G401.6 (cell line): ENCODE measurements around the gene PRAMEF14.
"Not testable (repeated sequence)": the region's sequence is repeated elsewhere in the genome, so short reads cannot be mapped to it uniquely, and the experiment has no call there.

Experiments
- FAIRE-seq: peaks from 2 replicates; lab custom pipeline; 2012; peaks lifted over from hg19 to GRCh38; lab: Jason Lieb, UNC

The PRAMEF14 gene, protein sequence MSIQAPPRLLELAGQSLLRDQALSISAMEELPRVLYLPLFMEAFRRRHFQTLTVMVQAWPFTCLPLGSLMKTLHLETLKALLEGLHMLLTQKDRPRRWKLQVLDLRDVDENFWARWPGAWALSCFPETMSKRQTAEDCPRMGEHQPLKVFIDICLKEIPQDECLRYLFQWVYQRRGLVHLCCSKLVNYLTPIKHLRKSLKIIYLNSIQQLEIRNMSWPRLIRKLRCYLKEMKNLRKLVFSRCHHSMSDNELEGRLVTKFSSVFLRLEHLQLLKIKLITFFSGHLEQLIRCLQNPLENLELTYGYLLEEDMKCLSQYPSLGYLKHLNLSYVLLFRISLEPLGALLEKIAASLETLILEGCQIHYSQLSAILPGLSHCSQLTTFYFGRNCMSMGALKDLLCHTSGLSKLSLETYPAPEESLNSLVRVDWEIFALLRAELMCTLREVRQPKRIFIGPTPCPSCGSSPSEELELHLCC

DNA sequence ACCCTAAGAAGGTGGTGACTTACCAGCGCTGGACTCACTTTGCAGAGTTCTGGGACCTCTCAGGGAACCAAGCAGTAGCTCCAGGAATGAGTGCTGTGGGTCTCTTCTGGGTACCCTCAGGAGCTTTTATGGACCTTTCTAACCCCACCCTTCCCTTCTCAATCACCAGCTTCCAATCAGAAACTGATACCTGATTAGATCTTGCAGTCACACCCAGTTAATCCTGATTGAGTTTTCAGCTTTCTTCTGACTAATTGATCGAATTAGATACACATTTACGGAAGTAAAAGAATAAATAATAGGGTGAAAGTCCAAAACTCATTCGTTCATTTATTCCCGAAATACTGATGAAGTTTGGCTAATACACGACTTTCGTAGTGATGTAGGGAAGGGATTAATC, at the start of gene PRAMEF14:
Gene PRAMEF14 (minus strand): TSS at position 101 of the 400 bp plus-strand sequence. CDS start 1,820 bp downstream, outside the sequence.
- not testable (repeated sequence) for FAIRE-seq

DNA sequence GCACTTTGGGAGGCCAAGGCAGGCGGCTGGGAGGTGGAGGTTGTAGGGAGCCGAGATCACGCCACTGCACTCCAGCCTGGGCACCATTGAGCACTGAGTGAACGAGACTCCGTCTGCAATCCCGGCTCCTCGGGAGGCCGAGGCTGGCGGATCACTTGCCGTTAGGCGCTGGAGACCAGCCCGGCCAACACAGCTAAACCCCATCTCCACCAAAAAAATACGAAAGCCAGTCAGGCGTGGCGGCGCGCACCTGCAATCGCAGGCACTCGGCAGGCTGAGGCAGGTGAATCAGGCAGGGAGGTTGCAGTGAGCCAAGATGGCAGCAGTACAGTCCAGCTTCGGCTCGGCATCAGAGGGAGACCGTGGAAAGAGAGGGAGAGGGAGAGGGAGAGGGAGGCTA, 48.4 kb upstream of the PRAMEF14 start:
- FAIRE-seq, result not testable (repeated sequence)

DNA sequence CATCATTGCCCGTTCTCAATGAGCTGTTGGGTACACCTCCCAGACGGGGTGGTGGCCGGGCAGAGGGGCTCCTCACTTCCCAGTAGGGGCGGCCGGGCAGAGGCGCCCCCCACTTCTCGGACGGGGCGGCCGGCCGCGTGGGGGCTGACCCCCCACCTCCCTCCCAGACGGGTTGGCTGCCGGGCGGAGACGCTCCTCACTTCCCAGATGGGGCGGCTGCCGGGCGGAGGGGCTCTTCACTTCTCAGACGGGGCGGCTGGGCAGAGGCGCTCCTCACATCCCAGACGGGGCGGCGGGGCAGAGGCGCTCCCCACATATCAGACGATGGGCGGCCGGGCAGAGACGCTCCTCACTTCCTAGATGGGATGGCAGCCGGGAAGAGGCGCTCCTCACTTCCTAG, 47.8 kb upstream of the PRAMEF14 start:
- not testable (repeated sequence) for FAIRE-seq

DNA sequence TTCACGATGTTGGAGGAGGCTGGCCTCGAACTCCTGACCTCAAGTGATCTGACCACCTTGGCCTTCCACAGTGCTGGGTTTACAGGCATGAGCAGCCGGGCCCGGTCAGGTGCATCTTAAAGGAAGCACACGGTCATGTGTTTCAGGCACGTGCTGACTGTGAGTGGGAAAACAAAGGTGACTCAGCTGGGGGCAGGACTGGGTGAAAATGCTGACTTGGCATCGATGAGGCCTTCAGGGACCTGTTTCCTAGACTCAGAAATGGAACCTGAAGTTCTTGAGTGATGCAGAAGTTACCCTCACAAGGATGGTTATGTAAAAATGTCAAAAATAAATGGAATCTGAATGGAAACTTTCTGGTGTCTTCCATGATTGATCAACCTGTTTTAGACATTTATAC, 46.1 kb upstream of the PRAMEF14 start:
- not testable (repeated sequence) for FAIRE-seq

DNA sequence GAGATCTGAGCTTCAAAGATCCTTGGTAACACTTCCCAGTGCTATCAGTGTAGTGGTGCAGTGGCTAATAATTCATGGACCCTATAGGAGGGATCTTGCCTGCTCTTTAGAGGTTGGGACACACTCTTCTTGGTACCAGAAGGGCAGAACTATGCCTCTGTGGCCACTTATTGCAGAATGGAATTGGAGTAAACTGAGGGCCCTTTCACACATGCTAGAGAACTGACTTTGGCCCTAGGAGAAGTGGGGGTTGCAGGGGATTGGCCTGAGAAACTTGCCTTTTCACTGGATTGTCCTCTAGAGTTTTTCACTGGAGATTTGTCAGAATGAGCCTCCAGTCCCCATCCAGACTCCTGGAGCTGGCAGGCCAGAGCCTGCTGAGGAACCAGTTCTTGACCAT, 42.4 kb upstream of the PRAMEF14 start, which contains the start of gene PRAMEF17:
Gene PRAMEF17 (plus strand): TSS at position 301 of the 400 bp plus-strand sequence. CDS start 26 bp downstream, at position 327.
- FAIRE-seq, result not testable (repeated sequence)

DNA sequence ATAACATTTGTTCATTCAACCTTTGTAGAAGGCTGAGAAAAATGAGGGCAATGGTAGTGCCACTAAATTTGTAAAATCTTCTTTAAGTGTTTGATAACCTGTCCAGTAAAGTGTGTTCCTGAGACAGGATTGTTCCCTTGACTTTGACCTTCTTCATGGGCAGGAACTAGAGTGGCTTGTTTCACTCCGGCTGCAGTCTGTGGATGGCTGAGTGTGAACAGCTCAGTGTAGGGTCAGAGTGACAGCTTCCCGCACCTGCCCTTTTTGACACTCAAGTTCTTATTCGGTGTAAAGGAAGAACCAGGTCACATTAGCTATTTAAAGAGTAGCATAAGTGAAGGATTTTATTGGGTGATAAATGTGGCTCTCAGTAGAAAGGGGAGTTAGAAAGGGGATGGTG, 33.4 kb upstream of the PRAMEF14 start:
- not testable (repeated sequence) for FAIRE-seq

DNA sequence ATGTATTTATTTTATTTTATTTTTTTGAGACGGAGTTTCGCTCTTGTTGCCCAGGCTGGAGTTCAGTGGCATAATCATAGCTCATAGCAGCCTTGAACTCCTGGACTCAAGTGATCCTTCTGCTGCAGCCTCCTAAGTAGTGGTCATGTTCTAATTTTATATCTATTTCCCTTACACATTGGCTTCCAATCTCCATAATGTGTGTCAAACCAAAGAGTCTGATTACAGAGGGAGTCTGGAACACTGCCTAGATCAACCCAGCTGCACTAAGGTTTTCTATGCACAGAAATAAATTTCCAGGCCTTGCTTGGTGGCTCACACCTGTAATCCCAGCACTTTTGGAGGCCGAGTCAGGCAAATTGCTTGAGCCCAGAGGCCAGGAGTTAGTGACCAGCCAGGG, 32.0 kb upstream of the PRAMEF14 start:
- not testable (repeated sequence) for FAIRE-seq

DNA sequence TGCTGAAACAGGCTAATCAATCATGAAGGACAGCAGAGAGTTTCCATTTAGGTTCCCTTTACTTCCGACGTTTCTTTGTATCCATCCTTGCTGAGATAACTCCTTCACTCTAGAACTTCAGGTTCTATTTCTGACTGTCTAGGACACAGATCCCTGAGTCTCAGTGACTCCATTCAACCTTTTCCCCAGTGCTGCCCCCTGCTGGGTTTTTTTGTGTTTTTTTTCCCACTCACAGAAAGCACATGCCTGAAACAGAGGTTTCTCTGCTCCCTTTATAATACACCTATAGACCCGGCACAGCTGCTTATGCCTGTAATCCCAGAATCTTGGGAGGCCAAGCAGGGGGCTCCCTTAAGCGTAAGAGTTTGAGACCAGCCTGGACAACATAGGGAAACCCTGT, 21.6 kb upstream of the PRAMEF14 start:
- not testable (repeated sequence) for FAIRE-seq

DNA sequence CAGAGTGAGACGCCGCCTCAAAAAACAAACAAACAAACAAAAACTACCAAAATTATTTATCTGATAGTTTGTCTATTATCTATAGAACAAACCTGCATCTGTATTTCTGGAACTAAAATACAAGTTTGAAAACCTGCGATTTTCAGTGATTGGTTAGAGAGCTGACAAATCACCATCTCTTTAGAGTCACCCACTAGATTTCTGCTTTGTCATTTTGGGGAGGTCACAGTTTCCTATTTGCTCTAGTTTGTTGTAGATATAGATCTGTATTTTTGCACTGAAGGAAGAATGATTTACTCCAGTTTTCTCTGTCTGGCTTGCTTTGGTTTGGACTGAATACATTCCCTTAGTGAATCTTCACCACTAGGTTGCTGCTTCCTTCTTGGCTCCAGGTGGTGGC, 19.6 kb upstream of the PRAMEF14 start:
- FAIRE-seq, result not testable (repeated sequence)

DNA sequence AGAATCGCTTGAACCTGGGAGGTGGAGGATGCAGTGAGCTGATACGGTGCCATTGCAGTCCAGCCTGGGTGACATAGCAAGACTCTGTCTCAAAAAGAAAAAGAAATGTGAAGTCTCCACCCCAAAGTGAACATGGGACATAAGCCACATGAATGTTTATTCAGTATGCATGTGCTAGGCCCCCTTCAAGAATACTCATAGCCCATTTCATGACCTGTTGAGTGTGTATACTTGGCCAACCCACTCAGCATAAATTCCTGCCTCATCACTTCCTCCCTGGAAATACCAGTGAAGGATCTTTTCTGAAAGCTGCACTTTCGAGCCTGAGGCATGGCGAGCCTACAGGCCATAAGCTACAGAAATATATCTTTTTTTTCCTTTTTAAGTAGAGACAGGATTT, 18.0 kb upstream of the PRAMEF14 start:
- FAIRE-seq, result not testable (repeated sequence)

DNA sequence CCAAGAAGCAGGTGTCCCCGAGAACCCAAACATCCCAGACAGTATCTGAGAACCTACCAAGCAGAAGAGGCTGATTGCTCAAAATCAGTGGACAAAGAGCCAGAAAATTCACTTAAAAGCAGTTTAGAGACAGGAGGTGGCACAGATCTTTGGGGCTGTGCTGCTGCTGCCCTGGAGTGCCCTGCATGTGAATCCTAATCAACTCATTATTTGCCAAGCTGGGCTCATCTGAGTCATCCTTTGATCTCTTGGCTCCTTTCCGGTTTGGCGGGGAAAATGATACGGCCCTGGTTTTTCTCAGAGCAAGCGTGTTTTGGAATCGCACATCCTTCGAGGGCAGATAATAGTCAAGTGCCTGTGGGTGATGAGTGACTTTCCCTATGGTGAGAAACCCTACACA, 15.4 kb upstream of the PRAMEF14 start:
- not testable (repeated sequence) for FAIRE-seq

DNA sequence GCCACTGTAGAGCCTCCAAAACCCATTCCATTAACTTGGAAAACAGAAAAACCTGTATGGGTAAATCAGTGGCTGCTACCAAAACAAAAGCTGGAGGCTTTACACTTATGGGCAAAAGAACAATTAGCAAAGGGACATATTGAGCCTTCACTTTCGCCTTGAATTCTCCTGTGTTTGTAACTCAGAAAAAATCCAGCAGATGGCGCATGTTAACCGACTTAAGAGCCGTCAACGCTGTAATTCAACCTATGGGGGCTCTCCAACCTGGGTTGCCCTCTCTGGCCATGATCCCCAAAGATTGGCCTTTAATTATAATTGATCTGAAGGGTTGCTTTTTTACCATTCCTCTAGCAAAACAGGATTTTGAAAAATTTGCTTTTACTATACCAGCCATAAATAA, 9.8 kb upstream of the PRAMEF14 start:
- FAIRE-seq, result not testable (repeated sequence)

DNA sequence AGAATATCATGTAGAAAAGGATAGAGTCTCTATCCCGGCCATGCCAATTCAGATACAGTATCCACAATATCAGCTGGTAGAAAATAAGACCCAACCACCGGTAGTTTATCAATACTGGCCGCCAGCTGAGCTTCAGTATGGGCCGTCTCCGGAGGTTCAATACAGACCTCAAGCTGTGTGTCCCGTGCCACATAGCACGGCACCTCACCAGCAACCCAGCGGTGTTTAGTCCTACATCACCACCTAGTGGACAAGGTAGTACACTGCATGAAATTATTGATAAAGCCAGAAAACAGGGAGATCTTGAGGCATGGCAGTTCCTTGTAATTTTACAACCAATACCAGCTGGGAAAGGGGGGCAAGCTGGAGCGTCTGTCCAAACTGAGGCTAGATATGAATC, 7.5 kb upstream of the PRAMEF14 start:
- FAIRE-seq, result not testable (repeated sequence)

DNA sequence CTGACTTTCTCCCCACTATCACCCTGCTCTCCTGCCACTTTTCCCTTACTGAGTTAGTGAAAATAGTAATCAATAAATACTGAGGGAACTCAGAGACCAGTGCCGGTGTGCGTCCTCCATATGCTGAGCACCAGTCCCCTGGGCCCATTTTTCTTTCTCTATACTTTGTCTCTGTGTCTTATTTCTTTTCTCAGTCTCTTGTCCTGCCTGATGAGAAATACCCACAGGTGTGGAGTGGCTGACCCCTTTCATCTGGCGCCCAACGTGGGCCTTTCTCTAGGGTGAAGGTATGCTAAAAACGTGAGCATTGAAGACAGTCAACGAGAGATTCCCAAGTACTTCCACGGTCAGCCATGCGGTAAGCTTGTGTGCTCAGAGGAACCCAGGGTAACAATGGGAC, 6.5 kb upstream of the PRAMEF14 start:
- not testable (repeated sequence) for FAIRE-seq

DNA sequence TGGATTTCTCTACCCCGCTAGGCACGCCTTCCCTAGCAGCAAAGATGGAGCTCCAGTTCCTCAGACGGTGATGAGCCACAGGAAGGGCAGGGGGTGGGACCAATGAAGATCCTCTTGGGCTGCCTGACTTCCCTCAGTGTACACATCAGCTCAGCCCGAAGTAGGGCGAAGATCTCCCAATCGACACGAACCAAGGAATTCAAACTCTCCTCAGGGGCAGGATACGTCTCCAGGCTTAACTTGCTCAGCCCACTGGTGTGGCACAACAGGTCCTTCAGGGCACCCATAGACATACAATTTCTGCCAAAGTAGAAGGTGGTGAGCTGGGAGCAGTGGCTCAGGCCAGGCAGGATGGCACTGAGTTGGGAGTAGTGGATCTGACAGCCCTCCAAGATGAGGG, 4.4 kb downstream of the PRAMEF14 start:
- not testable (repeated sequence) for FAIRE-seq

DNA sequence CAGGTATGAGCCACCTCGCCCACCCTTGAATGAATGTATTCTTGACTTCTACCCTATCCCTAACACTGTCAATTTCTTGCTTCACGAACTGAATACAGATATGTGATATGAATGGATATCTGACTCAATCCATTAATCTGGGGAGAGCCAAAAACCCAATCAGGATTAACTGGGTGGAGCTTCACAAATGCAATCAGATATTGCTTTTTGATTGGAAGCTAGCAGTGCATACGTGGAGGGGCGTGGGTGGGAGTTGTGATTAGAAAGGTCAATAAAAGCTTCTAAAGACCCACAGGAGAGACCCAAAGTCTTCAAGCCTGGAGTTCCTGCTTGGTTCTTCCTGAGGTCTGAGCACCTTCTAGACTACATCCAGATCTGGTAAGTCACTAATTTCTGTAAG, 31.7 kb downstream of the PRAMEF14 start, which contains the start of gene PRAMEF15:
Gene PRAMEF15 (plus strand): TSS at position 301 of the 400 bp plus-strand sequence. CDS start 2,827 bp downstream, outside the sequence.
- not testable (repeated sequence) for FAIRE-seq

DNA sequence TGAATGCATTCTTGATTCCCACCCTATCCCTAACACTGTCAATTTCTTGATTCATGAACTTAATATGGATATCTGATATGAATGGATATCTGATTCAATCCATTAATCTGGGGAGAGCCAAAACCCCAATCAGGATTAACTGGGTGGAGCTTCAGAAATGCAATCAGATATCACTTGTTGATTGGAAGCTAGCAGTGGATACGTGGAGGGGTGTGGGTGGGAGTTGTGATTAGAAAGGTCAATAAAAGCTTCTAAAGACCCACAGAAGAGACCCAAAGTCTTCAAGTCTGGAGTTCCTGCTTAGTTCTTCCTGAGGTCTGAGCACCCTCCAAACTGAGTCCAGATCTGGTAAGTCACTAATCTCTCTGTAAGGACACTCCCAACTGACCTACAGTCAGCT, 43.7 kb downstream of the PRAMEF14 start, which contains the start of gene PRAMEF33:
Gene PRAMEF33 (plus strand): TSS at position 301 of the 400 bp plus-strand sequence. CDS start 2,416 bp downstream, outside the sequence.
- FAIRE-seq, result not testable (repeated sequence)

DNA sequence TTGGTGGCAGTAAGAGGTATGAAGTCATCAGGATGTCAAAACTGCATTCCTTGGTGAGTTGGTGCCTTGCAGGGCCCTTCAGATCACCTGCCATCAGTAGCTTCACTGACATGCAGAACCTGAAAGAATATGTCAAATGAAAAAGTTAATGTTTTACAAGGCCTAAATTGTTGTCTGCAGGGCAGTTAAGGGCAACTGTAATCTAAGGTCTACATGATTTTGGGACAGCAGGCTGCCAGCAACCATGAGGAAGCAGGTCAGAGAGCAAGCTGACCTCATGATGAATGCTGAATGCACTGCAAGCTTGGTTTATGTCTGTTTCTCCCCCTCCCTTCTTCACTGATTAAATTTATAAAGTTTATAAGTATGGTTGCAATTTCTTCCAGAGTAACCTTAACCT, 44.7 kb downstream of the PRAMEF14 start:
- not testable (repeated sequence) for FAIRE-seq

DNA sequence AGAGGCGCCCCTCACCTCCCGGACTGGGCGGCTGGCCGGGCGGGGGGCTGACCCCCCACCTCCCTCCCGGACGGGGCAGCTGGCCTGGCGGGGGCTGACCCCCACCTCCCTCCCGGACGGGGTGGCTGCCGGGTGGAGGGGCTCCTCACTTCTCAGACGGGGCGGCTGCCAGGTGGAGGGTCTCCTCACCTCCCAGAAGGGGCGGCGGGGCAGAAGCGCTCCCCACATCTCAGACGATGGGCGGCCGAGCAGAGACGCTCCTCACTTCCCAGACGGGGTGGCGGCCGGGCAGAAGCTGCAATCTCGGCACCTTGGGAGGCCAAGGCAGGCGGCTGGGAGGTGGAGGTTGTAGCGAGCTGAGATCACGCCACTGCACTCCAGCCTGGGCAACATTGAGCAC, 48.2 kb downstream of the PRAMEF14 start:
- FAIRE-seq, result not testable (repeated sequence)

DNA sequence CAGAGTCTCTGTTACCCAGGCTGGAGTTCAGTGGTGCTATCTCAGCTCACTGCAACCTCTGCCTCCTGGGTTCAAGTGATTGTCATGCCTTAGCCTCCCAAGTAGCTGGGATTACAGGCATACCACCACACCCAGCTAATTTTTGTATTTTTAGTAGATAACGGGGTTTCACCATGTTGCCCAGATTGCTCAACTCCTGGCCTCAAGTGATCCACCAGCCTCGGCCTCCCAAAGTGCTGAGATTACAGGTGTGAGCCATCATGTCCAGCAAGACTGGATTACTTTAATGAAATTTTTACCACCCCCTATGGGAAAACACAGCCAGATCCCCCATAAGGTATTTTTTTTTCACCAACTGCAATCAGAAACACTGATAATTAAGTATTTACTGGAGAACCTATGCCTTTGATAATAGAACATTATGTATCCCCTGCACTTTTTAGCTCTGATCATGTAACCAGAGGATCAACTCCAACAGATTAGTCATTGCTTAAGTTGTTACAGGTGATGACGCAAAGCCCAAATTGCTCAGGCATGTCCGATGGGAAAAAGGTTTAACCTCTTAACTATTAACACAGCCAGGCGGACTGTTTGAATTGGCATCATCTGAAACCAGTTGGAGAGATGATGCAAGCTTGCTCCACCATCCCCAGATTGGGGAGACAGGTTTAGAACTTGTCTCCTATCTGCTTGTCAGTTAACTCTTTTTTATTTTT, 49.6 kb downstream of the PRAMEF14 start:
- not testable (repeated sequence) for FAIRE-seq
